Islet of Langerhans (tissue), 1 donor: Measurements from ENCODE around the gene PGLYRP1.

Experiments used
- FAIRE-seq: peaks from one replicate; lab custom pipeline; 2011; peaks lifted over from hg19 to GRCh38; lab: Jason Lieb, UNC

Gene PGLYRP1

GRCh38 chr19:46000491-46001246 lies 22.2 kb downstream of the PGLYRP1 start:
- FAIRE-seq: no peak

- FAIRE-seq: no peak
These were observed 23.2 kb downstream of the PGLYRP1 start for GRCh38 chr19:45999653-46000121.

- no peak for FAIRE-seq
These were observed 24.0 kb downstream of the PGLYRP1 start for GRCh38 chr19:45998834-45999233.

- FAIRE-seq: no peak
These were observed 25.9 kb downstream of the PGLYRP1 start for GRCh38 chr19:45996933-45997332.

GRCh38 chr19:45995715-45996385 lies 27.0 kb downstream of the PGLYRP1 start:
- FAIRE-seq: no peak

- FAIRE-seq: peak; percentile 93
These were observed 27.7 kb downstream of the PGLYRP1 start, which contains the start of gene CCDC61 for GRCh38 chr19:45994998-45995714. Gene CCDC61 (plus strand): TSS chr19:45995467. CDS start chr19:46003019, 7,552 bp downstream.

- FAIRE-seq: no peak
These were observed 28.3 kb downstream of the PGLYRP1 start for GRCh38 chr19:45994456-45994997.

- no peak for FAIRE-seq
These were observed 32.6 kb downstream of the PGLYRP1 start for GRCh38 chr19:45990113-45990728.

GRCh38 chr19:45985321-45985720 lies 37.5 kb downstream of the PGLYRP1 start:
- no peak for FAIRE-seq

- no peak for FAIRE-seq
These were observed 41.5 kb downstream of the PGLYRP1 start for GRCh38 chr19:45981350-45981749.

- no peak for FAIRE-seq
These were observed 44.7 kb downstream of the PGLYRP1 start for GRCh38 chr19:45978156-45978555.

GRCh38 chr19:45976178-45976577 lies 46.7 kb downstream of the PGLYRP1 start:
- FAIRE-seq: no peak

GRCh38 chr19:45975306-45976070 lies 47.4 kb downstream of the PGLYRP1 start:
- FAIRE-seq: no peak

- no peak for FAIRE-seq
These were observed 49.1 kb downstream of the PGLYRP1 start, which contains the start of gene NOVA2 for GRCh38 chr19:45973553-45974338. Gene NOVA2 (minus strand): TSS chr19:45973865. CDS start chr19:45973351, 514 bp downstream.

GRCh38 chr19:45972947-45973540 lies 49.8 kb downstream of the PGLYRP1 start:
- no peak for FAIRE-seq

- FAIRE-seq: no peak
These were observed 50.5 kb downstream of the PGLYRP1 start for GRCh38 chr19:45972081-45972946.

GRCh38 chr19:45971260-45971902 lies 51.5 kb downstream of the PGLYRP1 start:
- FAIRE-seq: no peak

GRCh38 chr19:45969676-45970075 lies 53.2 kb downstream of the PGLYRP1 start:
- FAIRE-seq: no peak
